ENCODE results near the gene STUB1.

- TF ChIP-seq POLR2A (IDR thresholded peaks at IDR 0.05; ENCODE audit: low read depth, low read length): no peak
- TF ChIP-seq SPI1 (IDR thresholded peaks at IDR 0.05; ENCODE audit: low read depth, low read length): no peak
Observed at GRCh38 chr16:687499-687898, 7.3 kb downstream of the STUB1 start.
